ENCODE data around the gene RASAL2.
"Not testable (repeated sequence)": the region's sequence is repeated elsewhere in the genome, so short reads cannot be mapped to it uniquely, and the experiment has no call there.

RASAL2 gene

GRCh38 chr1:178345238-178345637, 251.3 kb downstream of the RASAL2 start:
- ChIA-PET POLR2A (no interaction called here), CTCF (interaction anchor here (0.6 to 1.6 kb wide), 3 partner anchors 12 to 157 kb away, joined by 3 to 5 read pairs (median 4); no protein-coding TSS in a partner anchor)
- no peak for DNase-seq (ENCODE audit: extremely low spot score)
- no peak for TF ChIP-seq HDGF (IDR thresholded peaks at IDR 0.05; ENCODE audit: borderline replicate concordance)
- no peak for TF ChIP-seq PKNOX1 (IDR thresholded peaks at IDR 0.05)
- TF ChIP-seq NFRKB (IDR thresholded peaks at IDR 0.05) = no peak
- no peak for TF ChIP-seq ARNT (IDR thresholded peaks at IDR 0.05)
- TF ChIP-seq FOXK2 (IDR thresholded peaks at IDR 0.05) = no peak
- no peak for TF ChIP-seq LEF1 (IDR thresholded peaks at IDR 0.05; ENCODE audit: borderline replicate concordance)
- TF ChIP-seq SP1 (IDR thresholded peaks at IDR 0.05) = no peak
- TF ChIP-seq ELF4 (IDR thresholded peaks at IDR 0.05) = no peak
- TF ChIP-seq TARDBP (IDR thresholded peaks at IDR 0.05) = no peak
- TF ChIP-seq FOXM1 (IDR thresholded peaks at IDR 0.05; ENCODE audit: borderline replicate concordance) = no peak
- TF ChIP-seq BHLHE40 (IDR thresholded peaks at IDR 0.05; ENCODE audit: borderline replicate concordance) = no peak
- no peak for TF ChIP-seq ZNF384 (IDR thresholded peaks at IDR 0.05)

- POLR2A ChIA-PET = no interaction called here
- no peak for TF ChIP-seq CTBP1 (IDR thresholded peaks at IDR 0.05; ENCODE audit: borderline replicate concordance)
- TF ChIP-seq ARNT (IDR thresholded peaks at IDR 0.05) = no peak
- TF ChIP-seq SP1 (IDR thresholded peaks at IDR 0.05) = no peak
- TF ChIP-seq PKNOX1 (IDR thresholded peaks at IDR 0.05) = no peak
- no peak for TF ChIP-seq ELF4 (IDR thresholded peaks at IDR 0.05)
- DNase-seq (ENCODE audit: extremely low spot score) = no peak
- CTCF ChIA-PET = interaction anchor here (1.6 kb wide), 1 partner anchor 20 kb away, joined by 5 read pairs; no protein-coding TSS in a partner anchor
Observed at GRCh38 chr1:178345807-178346206, 251.9 kb downstream of the RASAL2 start.

- POLR2A ChIA-PET = no interaction called here
Observed at GRCh38 chr1:178349801-178350200, 255.9 kb downstream of the RASAL2 start.

GRCh38 chr1:178351911-178352310, 258.0 kb downstream of the RASAL2 start:
- POLR2A ChIA-PET; CTCF ChIA-PET; DNase-seq (ENCODE audit: extremely low spot score): not testable (repeated sequence)

More at GRCh38 chr1:178349801-178350200, 255.9 kb downstream of the RASAL2 start:
- CTCF ChIA-PET = no interaction called here
- no peak for DNase-seq (ENCODE audit: extremely low spot score)
- TF ChIP-seq CTBP1 (IDR thresholded peaks at IDR 0.05; ENCODE audit: borderline replicate concordance) (no peak), ELF4 (IDR thresholded peaks at IDR 0.05) (no peak), NFRKB (IDR thresholded peaks at IDR 0.05) (no peak), ZNF384 (IDR thresholded peaks at IDR 0.05) (no peak), FOXK2 (IDR thresholded peaks at IDR 0.05) (no peak), ARNT (IDR thresholded peaks at IDR 0.05) (no peak), TARDBP (IDR thresholded peaks at IDR 0.05) (no peak), FOXM1 (IDR thresholded peaks at IDR 0.05; ENCODE audit: borderline replicate concordance) (no peak), BHLHE40 (IDR thresholded peaks at IDR 0.05; ENCODE audit: borderline replicate concordance) (no peak), LEF1 (IDR thresholded peaks at IDR 0.05; ENCODE audit: borderline replicate concordance) (no peak), SP1 (IDR thresholded peaks at IDR 0.05) (no peak), FOXA1 (IDR thresholded peaks at IDR 0.05) (no peak), PKNOX1 (IDR thresholded peaks at IDR 0.05) (no peak), SUZ12 (IDR thresholded peaks at IDR 0.05) (no peak), HDGF (IDR thresholded peaks at IDR 0.05; ENCODE audit: borderline replicate concordance) (no peak)

- POLR2A ChIA-PET = no interaction called here
- CTCF ChIA-PET = no interaction called here
- no peak for TF ChIP-seq ZNF384 (IDR thresholded peaks at IDR 0.05)
- no peak for TF ChIP-seq FOXM1 (IDR thresholded peaks at IDR 0.05; ENCODE audit: borderline replicate concordance)
- no peak for DNase-seq (ENCODE audit: extremely low spot score)
Observed at GRCh38 chr1:178352790-178353416, 259.0 kb downstream of the RASAL2 start.

- ChIA-PET CTCF (interaction anchor here (1.4 kb wide), 1 partner anchor 148 kb away, joined by 3 read pairs; no protein-coding TSS in a partner anchor), POLR2A (no interaction called here)
- TF ChIP-seq NFRKB (IDR thresholded peaks at IDR 0.05) (no peak), ZNF384 (IDR thresholded peaks at IDR 0.05) (no peak), CTBP1 (IDR thresholded peaks at IDR 0.05; ENCODE audit: borderline replicate concordance) (no peak), SUZ12 (IDR thresholded peaks at IDR 0.05) (no peak), FOXK2 (IDR thresholded peaks at IDR 0.05) (no peak), LEF1 (IDR thresholded peaks at IDR 0.05; ENCODE audit: borderline replicate concordance) (no peak)
- DNase-seq (ENCODE audit: extremely low spot score) = no peak
Observed at GRCh38 chr1:178353524-178353923, 259.6 kb downstream of the RASAL2 start.

GRCh38 chr1:178354816-178355215, 260.9 kb downstream of the RASAL2 start:
- TF ChIP-seq ARNT (IDR thresholded peaks at IDR 0.05) (no peak), NFRKB (IDR thresholded peaks at IDR 0.05) (no peak), SP1 (IDR thresholded peaks at IDR 0.05) (no peak), FOXA1 (IDR thresholded peaks at IDR 0.05) (no peak), TARDBP (IDR thresholded peaks at IDR 0.05) (no peak), SUZ12 (IDR thresholded peaks at IDR 0.05) (no peak), CTBP1 (IDR thresholded peaks at IDR 0.05; ENCODE audit: borderline replicate concordance) (no peak), ELF4 (IDR thresholded peaks at IDR 0.05) (no peak), FOXK2 (IDR thresholded peaks at IDR 0.05) (no peak), ZNF384 (IDR thresholded peaks at IDR 0.05) (no peak), LEF1 (IDR thresholded peaks at IDR 0.05; ENCODE audit: borderline replicate concordance) (no peak), L3MBTL2 (conservative IDR thresholded peaks at IDR 0.05) (no peak), BHLHE40 (IDR thresholded peaks at IDR 0.05; ENCODE audit: borderline replicate concordance) (no peak), FOXM1 (IDR thresholded peaks at IDR 0.05; ENCODE audit: borderline replicate concordance) (no peak), HDGF (IDR thresholded peaks at IDR 0.05; ENCODE audit: borderline replicate concordance) (no peak), PKNOX1 (IDR thresholded peaks at IDR 0.05) (no peak)
- ChIA-PET POLR2A (no interaction called here), CTCF (interaction anchor here (1.4 kb wide), 1 partner anchor 147 kb away, joined by 3 read pairs; no protein-coding TSS in a partner anchor)
- no peak for DNase-seq (ENCODE audit: extremely low spot score)

Data from HEK293T (cell line).